ENCODE results near the gene SRC. TPM values are rescaled to one million over a fixed set of nuclear protein-coding genes. Genes with fewer than 3 reads are reported as not detected.

SRC gene
- total and polyA plus RNA-seq, 2 donors: 4.4 to 14.5 TPM

- no peak for DNase-seq (ENCODE audit: low read depth in 6 of 9, low spot score in 9 of 9)
- Histone ChIP-seq H3K9me3 (ENCODE audit: control insufficient read depth in 2 of 2, insufficient read depth in 1 of 2, low read length in 1 of 2) (no peaks in the 10 kb centered on the region), H3K27ac (ENCODE audit: low read depth in 1 of 2, low read length in 1 of 2) (no peak overlapping the region), H3K4me3 (ENCODE audit: low read length in 2 of 2) (no peak overlapping the region), H3K27me3 (ENCODE audit: control insufficient read depth in 2 of 2, insufficient read depth in 1 of 2, low read length in 1 of 2) (peaks cover 0 to 15% of the 10 kb centered on the region in 2 donors), H3K36me3 (ENCODE audit: control insufficient read depth in 2 of 2, insufficient read depth in 2 of 2, low read length in 1 of 2) (no peaks in the 10 kb centered on the region), H3K4me1 (ENCODE audit: control insufficient read depth in 2 of 2, insufficient read depth in 2 of 2, low read length in 2 of 2) (peaks cover 7 to 28% of the 10 kb centered on the region in 2 donors)
- WGBS: 90% methylated on average over 4 of the region's 4 CpGs
Measured at GRCh38 chr20:37343994-37344355, 2.0 kb upstream of the SRC start.

- Histone ChIP-seq H3K27ac (ENCODE audit: low read depth in 1 of 2, low read length in 1 of 2) (no peak overlapping the region), H3K36me3 (ENCODE audit: control insufficient read depth in 2 of 2, insufficient read depth in 2 of 2, low read length in 1 of 2) (no peaks in the 10 kb centered on the region), H3K27me3 (ENCODE audit: control insufficient read depth in 2 of 2, insufficient read depth in 1 of 2, low read length in 1 of 2) (peaks cover 0 to 15% of the 10 kb centered on the region in 2 donors), H3K4me1 (ENCODE audit: control insufficient read depth in 2 of 2, insufficient read depth in 2 of 2, low read length in 2 of 2) (peaks cover 3 to 25% of the 10 kb centered on the region in 2 donors), H3K9me3 (ENCODE audit: control insufficient read depth in 2 of 2, insufficient read depth in 1 of 2, low read length in 1 of 2) (no peaks in the 10 kb centered on the region), H3K4me3 (ENCODE audit: low read length in 2 of 2) (no peak overlapping the region)
- no peak for DNase-seq (ENCODE audit: low read depth in 6 of 9, low spot score in 9 of 9)
- WGBS: 97% methylated on average over 10 of the region's 10 CpGs
Measured at GRCh38 chr20:37344506-37345338, 1.2 kb upstream of the SRC start.

- Histone ChIP-seq H3K9me3 (ENCODE audit: control insufficient read depth in 2 of 2, insufficient read depth in 1 of 2, low read length in 1 of 2) (no peaks in the 10 kb centered on the region), H3K27me3 (ENCODE audit: control insufficient read depth in 2 of 2, insufficient read depth in 1 of 2, low read length in 1 of 2) (peaks cover 0 to 15% of the 10 kb centered on the region in 2 donors), H3K4me1 (ENCODE audit: control insufficient read depth in 2 of 2, insufficient read depth in 2 of 2, low read length in 2 of 2) (peaks cover 3 to 25% of the 10 kb centered on the region in 2 donors), H3K36me3 (ENCODE audit: control insufficient read depth in 2 of 2, insufficient read depth in 2 of 2, low read length in 1 of 2) (no peaks in the 10 kb centered on the region), H3K4me3 (ENCODE audit: low read length in 2 of 2) (peak overlapping the region; percentile 40 to 72), H3K27ac (ENCODE audit: low read depth in 1 of 2, low read length in 1 of 2) (peak overlapping the region in 1 of 2 donors; percentile 55)
- WGBS: 2% methylated on average over 35 of the region's 35 CpGs
- no peak for DNase-seq (ENCODE audit: low read depth in 6 of 9, low spot score in 9 of 9)
Measured at GRCh38 chr20:37346236-37346534, 245 bp downstream of the SRC start.

- Histone ChIP-seq H3K4me3 (ENCODE audit: low read length in 2 of 2) (peak overlapping the region; percentile 40 to 72), H3K4me1 (ENCODE audit: control insufficient read depth in 2 of 2, insufficient read depth in 2 of 2, low read length in 2 of 2) (peaks cover 3 to 25% of the 10 kb centered on the region in 2 donors)
- DNase-seq (ENCODE audit: low read depth in 6 of 9, low spot score in 9 of 9): no peak
Measured at GRCh38 chr20:37346535-37347346, 801 bp downstream of the SRC start.

GRCh38 chr20:37347347-37347823, 1.4 kb downstream of the SRC start:
- Histone ChIP-seq H3K27ac (ENCODE audit: low read depth in 1 of 2, low read length in 1 of 2) (no peak overlapping the region), H3K27me3 (ENCODE audit: control insufficient read depth in 2 of 2, insufficient read depth in 1 of 2, low read length in 1 of 2) (peaks cover 0 to 15% of the 10 kb centered on the region in 2 donors), H3K4me3 (ENCODE audit: low read length in 2 of 2) (no peak overlapping the region), H3K4me1 (ENCODE audit: control insufficient read depth in 2 of 2, insufficient read depth in 2 of 2, low read length in 2 of 2) (peaks cover 3 to 25% of the 10 kb centered on the region in 2 donors), H3K36me3 (ENCODE audit: control insufficient read depth in 2 of 2, insufficient read depth in 2 of 2, low read length in 1 of 2) (no peaks in the 10 kb centered on the region), H3K9me3 (ENCODE audit: control insufficient read depth in 2 of 2, insufficient read depth in 1 of 2, low read length in 1 of 2) (no peaks in the 10 kb centered on the region)
- no peak for DNase-seq (ENCODE audit: low read depth in 6 of 9, low spot score in 9 of 9)
- WGBS: 96% methylated on average over 7 of the region's 7 CpGs

More at GRCh38 chr20:37346535-37347346, 801 bp downstream of the SRC start:
- H3K27me3 ChIP-seq (ENCODE audit: control insufficient read depth in 2 of 2, insufficient read depth in 1 of 2, low read length in 1 of 2): peaks cover 0 to 15% of the 10 kb centered on the region in 2 donors
- no peaks in the 10 kb centered on the region for H3K36me3 ChIP-seq (ENCODE audit: control insufficient read depth in 2 of 2, insufficient read depth in 2 of 2, low read length in 1 of 2)
- no peaks in the 10 kb centered on the region for H3K9me3 ChIP-seq (ENCODE audit: control insufficient read depth in 2 of 2, insufficient read depth in 1 of 2, low read length in 1 of 2)
- H3K27ac ChIP-seq (ENCODE audit: low read depth in 1 of 2, low read length in 1 of 2): no peak overlapping the region
- 46% methylated on average over 22 of the region's 22 CpGs for whole genome bisulfite sequencing

- peaks cover 3 to 22% of the 10 kb centered on the region in 2 donors for H3K4me1 ChIP-seq (ENCODE audit: control insufficient read depth in 2 of 2, insufficient read depth in 2 of 2, low read length in 2 of 2)
- H3K9me3 ChIP-seq (ENCODE audit: control insufficient read depth in 2 of 2, insufficient read depth in 1 of 2, low read length in 1 of 2): no peaks in the 10 kb centered on the region
- 82% methylated on average over 11 of the region's 11 CpGs for WGBS
- H3K36me3 ChIP-seq (ENCODE audit: control insufficient read depth in 2 of 2, insufficient read depth in 2 of 2, low read length in 1 of 2): no peaks in the 10 kb centered on the region
- H3K4me3 ChIP-seq (ENCODE audit: low read length in 2 of 2): no peak overlapping the region
- H3K27me3 ChIP-seq (ENCODE audit: control insufficient read depth in 2 of 2, insufficient read depth in 1 of 2, low read length in 1 of 2): peaks cover 0 to 15% of the 10 kb centered on the region in 2 donors
- no peak overlapping the region for H3K27ac ChIP-seq (ENCODE audit: low read depth in 1 of 2, low read length in 1 of 2)
- DNase-seq (ENCODE audit: low read depth in 6 of 9, low spot score in 9 of 9): no peak
Measured at GRCh38 chr20:37347891-37348791, 2.2 kb downstream of the SRC start.

- no peaks in the 10 kb centered on the region for H3K9me3 ChIP-seq (ENCODE audit: control insufficient read depth in 2 of 2, insufficient read depth in 1 of 2, low read length in 1 of 2)
- H3K27ac ChIP-seq (ENCODE audit: low read depth in 1 of 2, low read length in 1 of 2): no peak overlapping the region
- WGBS: 96% methylated on average over 7 of the region's 7 CpGs
- H3K4me1 ChIP-seq (ENCODE audit: control insufficient read depth in 2 of 2, insufficient read depth in 2 of 2, low read length in 2 of 2): peaks cover 3 to 15% of the 10 kb centered on the region in 2 donors
- H3K36me3 ChIP-seq (ENCODE audit: control insufficient read depth in 2 of 2, insufficient read depth in 2 of 2, low read length in 1 of 2): no peaks in the 10 kb centered on the region
- DNase-seq (ENCODE audit: low read depth in 6 of 9, low spot score in 9 of 9): no peak
- H3K4me3 ChIP-seq (ENCODE audit: low read length in 2 of 2): no peak overlapping the region
- H3K27me3 ChIP-seq (ENCODE audit: control insufficient read depth in 2 of 2, insufficient read depth in 1 of 2, low read length in 1 of 2): peaks cover 0 to 15% of the 10 kb centered on the region in 2 donors
Measured at GRCh38 chr20:37348792-37349516, 3.0 kb downstream of the SRC start.

Data from thymus (tissue), 11 donors.